Spinal cord (tissue), 10 donors: ENCODE data around the gene BANF1. TPM values are rescaled to one million over a fixed set of nuclear protein-coding genes. Genes with fewer than 3 reads are reported as not detected.
"Not testable (repeated sequence)": the region's sequence is repeated elsewhere in the genome, so short reads cannot be mapped to it uniquely, and the experiment has no call there.

Source experiments
- DNase-seq, 6 donors: peaks; one replicate each; pipeline versions ENCODE4 v3.0.0 to v3.0.0-alpha.2; 2013 to 2015; ENCODE audit warnings: low spot score in 6 of 6, low read depth in 4 of 6
- H3K27ac ChIP-seq: one replicate; pipeline ENCODE4 v1.5.1; 2013; ENCODE audit warnings: low read depth, low read length, control low read depth
- H3K27me3 ChIP-seq: one replicate; pipeline ENCODE4 v1.6.1; 2013; ENCODE audit warnings: low read length; ENCODE audit not compliant: control insufficient read depth, insufficient read depth
- H3K36me3 ChIP-seq: one replicate; pipeline ENCODE4 v1.6.1; 2013; ENCODE audit warnings: low read length; ENCODE audit not compliant: control insufficient read depth, insufficient read depth
- H3K4me1 ChIP-seq: one replicate; pipeline ENCODE4 v1.6.1; 2013; ENCODE audit warnings: low read length; ENCODE audit not compliant: control insufficient read depth, insufficient read depth
- H3K4me3 ChIP-seq: one replicate; pipeline ENCODE4 v1.5.1; 2013; ENCODE audit warnings: low read depth, low read length, control low read depth
- H3K9me3 ChIP-seq: one replicate; pipeline ENCODE4 v1.6.1; 2013; ENCODE audit warnings: low read length; ENCODE audit not compliant: control insufficient read depth, insufficient read depth
- WGBS: methylation state at CpG from one replicate; pipeline ENCODE4 v1.1.5; 2013; ENCODE audit warnings: missing lambda C conversion rate; ENCODE audit not compliant: insufficient coverage; 5-methylcytosine and 5-hydroxymethylcytosine counted together
- polyA plus RNA-seq, 2 donors: library from polyadenylated mRNA; unstranded; fragments of 120-200 nt; gene quantifications; one replicate each; pipeline ENCODE4 v1.2.1, GENCODE V29; 2013; ENCODE audit not compliant: insufficient read length in 2 of 2
- total RNA-seq, 2 donors: library from RNA; depleted of rRNA in 1 of 2; stranded (reverse); fragments of 120-200 nt in 1 of 2; fragments of >200 nt in 1 of 2; gene quantifications; one replicate each; pipeline versions ENCODE4 v1.2.3 to v1.2.4, GENCODE V29; 2013 to 2014
- donor health status: healthy.

Gene BANF1
- total and polyA plus RNA-seq, 4 donors = 14.3 to 280 (median 155) TPM

DNA sequence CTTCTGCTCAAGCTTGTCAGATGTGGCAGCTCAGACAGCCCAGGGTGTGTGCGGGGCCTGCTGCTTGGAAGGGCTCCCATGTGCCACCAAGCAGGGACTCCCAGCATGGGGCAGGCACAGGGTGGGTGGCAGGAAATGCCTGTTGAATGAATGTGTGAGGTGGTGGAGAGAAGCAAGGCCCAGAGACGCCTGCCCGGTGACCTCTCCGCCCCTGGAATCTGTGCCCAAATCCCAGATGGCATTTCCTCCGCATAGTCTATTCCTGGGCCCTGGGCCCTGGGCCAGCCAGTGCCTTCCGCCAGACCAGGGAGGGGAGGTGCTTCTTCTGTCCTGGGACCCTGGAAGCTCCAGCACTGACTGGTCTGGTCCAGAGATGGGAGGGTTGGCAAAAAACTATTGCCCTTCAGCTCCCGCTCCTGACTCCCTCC lies 13.2 kb downstream of the BANF1 start:
- no peak overlapping the region for H3K27ac ChIP-seq
- no peaks in the 10 kb centered on the region for H3K36me3 ChIP-seq
- H3K9me3 ChIP-seq = no peaks in the 10 kb centered on the region
- no peak for DNase-seq
- no peak overlapping the region for H3K4me3 ChIP-seq
- no peaks in the 10 kb centered on the region for H3K4me1 ChIP-seq
- WGBS = 72% methylated on average over 3 of the region's 7 CpGs
- peaks cover 28% of the 10 kb centered on the region for H3K27me3 ChIP-seq

DNA sequence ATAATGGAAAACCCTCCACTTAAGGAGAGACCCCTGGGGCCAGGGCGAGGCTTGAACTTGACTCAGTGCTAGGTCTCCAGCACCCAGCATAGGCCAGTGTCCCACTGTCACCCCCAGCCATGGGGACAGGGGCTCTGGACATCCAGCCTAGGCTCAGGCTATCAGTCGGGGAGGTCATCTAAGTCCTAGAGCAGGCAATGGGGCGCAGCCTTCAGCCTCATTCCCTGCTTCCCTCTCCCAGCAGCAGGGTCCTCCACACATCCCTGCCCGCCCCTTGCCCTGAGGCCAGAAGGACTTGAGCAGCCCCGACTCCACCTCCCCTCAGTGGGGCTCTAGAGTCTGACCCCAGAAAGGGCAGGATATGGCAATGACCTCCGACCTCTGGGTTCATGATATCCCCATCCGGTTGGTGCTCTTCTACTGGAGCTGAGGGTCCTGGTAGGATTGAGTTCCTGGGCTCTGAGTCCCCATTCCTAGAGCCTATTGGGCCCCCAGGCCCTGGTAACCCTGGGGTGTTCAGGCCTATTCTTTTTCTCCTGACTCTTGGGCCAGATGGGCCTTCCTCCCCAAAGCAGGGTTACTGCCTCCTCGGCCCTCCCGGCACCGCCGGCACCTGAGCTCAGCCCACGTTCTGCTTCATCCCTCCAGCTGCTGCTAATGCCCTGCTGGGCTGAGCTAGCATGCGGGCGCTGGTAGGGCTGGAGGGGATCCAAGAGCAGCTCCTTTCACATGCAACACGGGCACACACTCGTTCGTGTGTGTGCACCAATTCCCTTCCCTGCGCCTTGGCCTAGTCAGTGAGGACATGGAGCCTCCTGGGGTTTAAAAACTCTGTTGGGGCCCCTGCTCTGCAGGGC lies 13.9 kb downstream of the BANF1 start:
- WGBS = 51% methylated on average over 18 of the region's 18 CpGs
- Histone ChIP-seq H3K27ac (no peak overlapping the region), H3K27me3 (peaks cover 26% of the 10 kb centered on the region), H3K4me1 (no peaks in the 10 kb centered on the region), H3K4me3 (no peak overlapping the region), H3K9me3 (no peaks in the 10 kb centered on the region), H3K36me3 (no peaks in the 10 kb centered on the region)
- no peak for DNase-seq

DNA sequence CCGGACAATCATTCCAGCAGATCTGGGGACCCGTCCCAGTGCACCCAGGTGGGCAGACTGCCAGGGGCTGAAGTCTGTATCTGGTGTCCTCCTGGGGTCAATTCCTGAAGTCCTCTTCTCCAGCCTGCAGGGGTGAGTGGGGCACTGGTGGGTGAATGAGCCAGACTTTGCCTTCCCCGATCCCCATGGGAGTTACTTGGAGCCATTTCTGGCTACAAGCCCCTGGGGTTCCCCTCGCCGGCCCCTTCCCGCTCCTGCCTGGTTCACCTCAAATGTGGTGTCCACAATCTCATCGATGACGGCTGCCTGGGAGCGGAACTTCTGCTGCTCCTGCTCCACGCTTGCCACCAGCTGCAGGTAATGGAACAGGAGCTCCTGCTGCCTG lies 14.5 kb downstream of the BANF1 start:
- Histone ChIP-seq H3K36me3 (no peaks in the 10 kb centered on the region), H3K4me1 (no peaks in the 10 kb centered on the region), H3K9me3 (no peaks in the 10 kb centered on the region), H3K27me3 (peaks cover 23% of the 10 kb centered on the region), H3K4me3 (no peak overlapping the region), H3K27ac (no peak overlapping the region)
- 88% methylated on average over 9 of the region's 10 CpGs for WGBS
- no peak for DNase-seq

DNA sequence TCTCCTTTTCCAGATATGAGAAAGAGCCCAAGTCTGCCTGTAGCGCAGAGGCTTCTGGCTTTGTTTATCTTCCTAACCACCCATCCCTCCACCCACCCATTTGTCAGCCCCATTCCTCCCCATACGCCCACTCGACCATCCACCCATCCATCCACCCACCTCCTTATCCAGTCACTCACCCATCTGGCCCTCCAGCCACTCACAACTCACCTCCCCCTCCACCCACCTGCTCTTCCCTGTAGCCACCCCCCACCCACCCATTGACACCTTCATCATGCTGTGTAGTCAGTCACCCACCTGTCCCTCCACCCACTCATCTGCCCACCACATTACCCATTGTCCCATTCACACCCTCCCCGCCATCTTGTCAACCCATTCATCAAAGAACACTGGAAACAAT lies 15.0 kb downstream of the BANF1 start:
- 76% methylated on average over 3 of the region's 4 CpGs for WGBS
- Histone ChIP-seq H3K27me3 (peaks cover 20% of the 10 kb centered on the region), H3K27ac (no peak overlapping the region), H3K9me3 (no peaks in the 10 kb centered on the region), H3K4me3 (no peak overlapping the region), H3K36me3 (no peaks in the 10 kb centered on the region), H3K4me1 (peaks cover 2% of the 10 kb centered on the region)
- no peak for DNase-seq

DNA sequence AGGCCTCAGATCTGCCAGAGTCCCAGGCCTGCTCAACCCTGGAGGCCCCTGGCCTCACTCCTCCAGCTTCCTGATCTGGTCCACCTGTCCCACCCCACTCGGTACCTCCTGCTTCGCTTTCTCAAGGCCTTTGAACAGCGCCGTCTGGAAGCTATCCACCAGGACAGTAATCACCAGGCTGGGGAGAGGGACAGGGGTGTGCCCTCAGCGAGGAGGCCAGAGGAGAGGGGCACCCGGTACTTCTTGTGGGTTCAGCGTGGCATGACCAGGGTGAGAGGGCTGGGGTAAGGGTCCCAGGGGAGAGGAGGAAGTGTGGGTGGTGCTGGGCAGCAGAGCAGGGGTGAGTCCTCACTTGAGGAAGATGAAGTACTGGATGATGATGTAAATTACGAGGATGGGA lies 17.9 kb downstream of the BANF1 start:
- no peak overlapping the region for H3K27ac ChIP-seq
- no peaks in the 10 kb centered on the region for H3K9me3 ChIP-seq
- 73% methylated on average over 8 of the region's 8 CpGs for WGBS
- no peak for DNase-seq
- H3K4me1 ChIP-seq = peaks cover 6% of the 10 kb centered on the region
- peaks cover 12% of the 10 kb centered on the region for H3K27me3 ChIP-seq
- no peak overlapping the region for H3K4me3 ChIP-seq
- H3K36me3 ChIP-seq = no peaks in the 10 kb centered on the region

DNA sequence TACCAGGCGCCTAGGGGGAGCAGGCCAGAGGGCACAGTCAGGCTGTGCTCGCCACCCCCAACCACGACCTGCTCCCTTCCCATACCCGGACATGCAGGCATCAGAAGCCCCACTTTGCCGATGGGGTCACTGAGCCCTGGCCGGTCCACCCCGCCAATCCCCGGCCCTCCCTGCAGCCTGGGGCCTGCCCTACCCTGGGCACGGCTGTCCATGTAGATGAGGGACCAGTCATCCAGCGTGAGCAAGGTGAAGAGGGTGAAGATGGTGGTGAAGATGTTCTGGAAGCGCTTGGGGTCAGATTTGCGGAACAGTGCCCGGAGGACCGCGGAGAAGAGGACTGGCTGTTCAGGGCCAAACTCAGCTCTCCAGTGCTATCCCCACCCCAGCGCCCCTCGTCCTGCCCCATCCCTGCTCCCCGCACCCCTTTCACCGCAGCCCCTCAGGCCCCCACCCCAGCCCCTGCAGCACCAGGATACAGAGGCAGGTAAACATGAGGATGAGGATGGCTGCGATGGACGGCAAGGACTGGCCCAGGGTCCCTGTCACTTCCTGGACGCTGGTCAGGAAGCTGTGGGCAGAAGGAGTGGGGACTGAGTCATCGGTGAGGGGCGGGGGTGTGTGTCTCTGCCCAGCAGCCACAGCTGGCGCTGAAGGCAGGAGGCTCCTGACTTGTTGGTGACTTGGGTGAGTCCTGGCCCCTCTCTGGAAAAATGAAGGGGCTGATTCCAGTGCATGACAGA lies 18.5 kb downstream of the BANF1 start:
- H3K36me3 ChIP-seq = no peaks in the 10 kb centered on the region
- no peak for DNase-seq
- H3K4me1 ChIP-seq = peaks cover 6% of the 10 kb centered on the region
- H3K4me3 ChIP-seq = no peak overlapping the region
- 84% methylated on average over 19 of the region's 25 CpGs for WGBS
- peaks cover 12% of the 10 kb centered on the region for H3K27me3 ChIP-seq
- no peaks in the 10 kb centered on the region for H3K9me3 ChIP-seq
- no peak overlapping the region for H3K27ac ChIP-seq

DNA sequence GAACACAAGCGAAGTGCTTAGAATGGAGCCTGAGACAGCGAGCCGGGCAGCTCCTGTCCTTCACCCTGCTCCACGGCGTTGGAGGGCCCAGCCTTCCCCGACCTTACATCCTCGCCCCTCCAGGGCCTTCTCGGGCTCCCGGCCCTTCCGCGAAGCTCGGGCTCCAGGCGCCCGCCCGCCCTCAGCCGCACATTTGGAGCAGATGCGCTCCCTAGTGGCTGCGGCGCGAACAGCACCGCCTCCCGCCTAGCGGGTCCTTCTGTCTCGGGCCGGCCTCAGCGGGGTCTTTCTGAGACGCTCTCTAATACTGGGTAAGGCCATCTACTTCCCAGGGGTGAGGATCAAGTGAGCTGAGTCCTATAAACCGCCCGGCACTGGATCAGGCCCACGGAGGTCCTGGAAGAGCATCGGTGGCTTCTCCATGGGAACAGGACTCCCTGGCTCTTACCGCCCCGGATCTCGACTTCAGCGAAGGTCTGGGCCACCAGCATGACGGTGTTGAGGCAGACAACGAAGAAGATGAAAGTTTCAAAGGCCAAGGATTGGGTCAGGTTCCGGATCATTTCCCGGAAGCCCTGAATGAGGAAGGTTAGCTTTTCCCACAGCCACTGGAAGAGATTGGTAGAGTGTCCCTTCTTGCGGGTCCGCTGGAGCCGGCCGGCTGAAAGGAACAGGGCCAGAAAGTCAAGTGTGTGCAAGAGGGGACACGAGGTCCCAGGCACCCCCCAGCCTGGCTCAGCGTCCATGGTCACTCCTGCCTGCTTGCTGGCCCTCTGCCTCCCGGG lies 20.3 kb downstream of the BANF1 start:
- H3K27ac ChIP-seq = no peak overlapping the region
- WGBS = 29% methylated on average over 46 of the region's 46 CpGs

DNA sequence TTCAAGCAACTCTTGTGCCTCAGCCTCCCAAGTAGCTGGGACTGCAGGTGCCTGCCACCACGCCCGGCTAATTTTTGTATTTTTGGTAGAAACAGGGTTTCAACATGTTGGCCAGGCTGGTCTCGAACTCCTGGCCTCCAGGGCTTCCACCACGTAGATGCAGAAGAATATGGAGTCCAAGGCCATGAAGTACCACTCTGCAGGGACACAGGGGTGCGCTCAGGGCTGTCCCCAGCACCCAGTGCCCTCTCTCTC lies 20.8 kb downstream of the BANF1 start:
- not testable (repeated sequence) for H3K27ac ChIP-seq, DNase-seq, H3K9me3 ChIP-seq, H3K36me3 ChIP-seq, H3K4me3 ChIP-seq, H3K4me1 ChIP-seq
- WGBS = 79% methylated on average over 5 of the region's 5 CpGs
- H3K27me3 ChIP-seq = peaks cover 12% of the 10 kb centered on the region

More for the DNA sequence above, 20.3 kb downstream of the BANF1 start:
- Histone ChIP-seq H3K27me3 (peaks cover 12% of the 10 kb centered on the region), H3K4me3 (no peak overlapping the region), H3K4me1 (peaks cover 6% of the 10 kb centered on the region), H3K36me3 (no peaks in the 10 kb centered on the region), H3K9me3 (no peaks in the 10 kb centered on the region)
- DNase-seq = peak in 4 of 6 donors; percentile 14 to 75 (median 30)

DNA sequence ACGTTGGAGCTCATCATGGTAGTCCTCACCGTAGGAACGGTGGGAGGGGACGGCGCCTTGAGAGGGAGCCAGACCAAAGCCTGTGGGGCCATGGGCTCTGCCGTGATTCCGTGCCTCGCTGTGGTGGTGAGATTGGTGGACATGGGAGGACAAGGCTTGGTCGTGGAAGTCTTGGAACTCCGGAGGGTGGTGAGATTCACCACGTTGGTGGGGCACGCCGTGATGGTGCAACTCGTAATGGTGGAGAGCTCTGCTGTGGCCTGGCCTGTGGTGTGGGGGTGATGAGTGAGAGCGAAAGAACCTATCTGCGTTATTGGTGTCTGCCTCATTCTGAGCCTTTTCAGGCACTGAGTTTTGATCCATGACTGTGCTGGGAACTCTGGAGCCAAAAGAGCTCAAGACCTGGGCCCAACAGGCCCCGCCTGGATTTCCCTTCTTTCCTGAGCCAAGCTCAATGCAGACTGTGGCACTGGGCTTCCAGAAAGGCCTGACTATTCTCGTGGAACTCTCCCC lies 23.8 kb downstream of the BANF1 start, which contains the start of gene CATSPER1:
CATSPER1 (minus strand) TSS at position 463 of the 513 bp plus-strand sequence; CDS start at position 363, 100 bp downstream.
- 86% methylated on average over 17 of the region's 18 CpGs for WGBS
- no peak within 1 kb of the TSS for H3K4me3 ChIP-seq

More for the DNA sequence above, 23.8 kb downstream of the BANF1 start, which contains the start of gene CATSPER1:
- H3K4me1 ChIP-seq = peaks cover 6% of the 10 kb centered on the region
- H3K27ac ChIP-seq = no peak within 1 kb of the TSS
- H3K36me3 ChIP-seq = no peaks in the 10 kb centered on the region
- no peaks in the 10 kb centered on the region for H3K9me3 ChIP-seq
- peaks cover 12% of the 10 kb centered on the region for H3K27me3 ChIP-seq
- DNase-seq = no peak
